Body of pancreas (tissue), 4 donors: ENCODE results near the gene IGSF23.

ENCODE experiments used
- POLR2A ChIP-seq, 3 donors: fragments of 450-650 bp; IDR thresholded peaks; one replicate each; pipeline ENCODE4 v1.6.1; 2016; ENCODE audit warnings: antibody characterized with exemption in 3 of 3, mild to moderate bottlenecking in 2 of 3
- TF ChIP-seq, protein P1 (sequence below), 7 experiments: fragments of 450-650 bp in 4 of 7; fragments of 200-600 bp in 3 of 7; sonication (generic) in 3 of 7; IDR thresholded peaks; one replicate each; pipeline ENCODE4 v1.5.1; 2016 to 2019; ENCODE audit warnings: antibody characterized with exemption in 7 of 7

DNA sequence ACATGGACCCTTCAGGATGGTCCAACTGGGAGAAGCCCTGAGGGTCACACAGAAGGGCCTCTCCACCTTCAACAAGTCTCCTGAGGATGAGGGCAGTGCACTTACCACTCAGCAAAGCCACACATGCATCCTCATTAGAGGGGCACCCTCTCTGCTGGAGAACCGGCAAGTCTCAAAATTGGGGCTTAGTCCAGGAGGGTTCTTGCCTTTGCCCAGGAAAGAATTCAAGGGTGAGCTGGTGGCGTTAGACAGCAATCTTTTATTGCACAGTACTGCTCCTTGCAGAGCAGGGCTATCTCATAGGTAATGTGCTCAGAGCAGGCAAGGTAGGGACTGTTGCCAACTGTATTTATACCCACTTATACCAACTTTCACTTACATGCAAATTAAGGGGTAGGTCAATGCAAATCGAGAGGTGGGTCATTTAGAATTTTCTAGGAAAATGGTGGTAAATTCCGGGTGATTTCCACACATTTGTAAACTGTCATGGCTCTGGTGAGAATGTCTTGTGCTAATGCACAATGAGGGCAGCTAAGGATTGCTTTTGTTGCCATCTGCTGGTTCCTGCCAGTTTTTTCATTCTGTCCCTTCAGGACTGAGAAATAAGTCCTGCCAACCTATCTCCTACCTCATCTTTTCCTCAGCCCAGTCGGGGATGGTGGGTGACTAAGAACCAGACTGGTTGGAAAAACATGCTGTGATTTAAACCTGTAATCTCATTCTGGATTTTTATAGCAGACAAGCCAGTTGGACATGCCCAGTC is 27.8 kb upstream of the IGSF23 start:
- TF ChIP-seq, protein P1, sequence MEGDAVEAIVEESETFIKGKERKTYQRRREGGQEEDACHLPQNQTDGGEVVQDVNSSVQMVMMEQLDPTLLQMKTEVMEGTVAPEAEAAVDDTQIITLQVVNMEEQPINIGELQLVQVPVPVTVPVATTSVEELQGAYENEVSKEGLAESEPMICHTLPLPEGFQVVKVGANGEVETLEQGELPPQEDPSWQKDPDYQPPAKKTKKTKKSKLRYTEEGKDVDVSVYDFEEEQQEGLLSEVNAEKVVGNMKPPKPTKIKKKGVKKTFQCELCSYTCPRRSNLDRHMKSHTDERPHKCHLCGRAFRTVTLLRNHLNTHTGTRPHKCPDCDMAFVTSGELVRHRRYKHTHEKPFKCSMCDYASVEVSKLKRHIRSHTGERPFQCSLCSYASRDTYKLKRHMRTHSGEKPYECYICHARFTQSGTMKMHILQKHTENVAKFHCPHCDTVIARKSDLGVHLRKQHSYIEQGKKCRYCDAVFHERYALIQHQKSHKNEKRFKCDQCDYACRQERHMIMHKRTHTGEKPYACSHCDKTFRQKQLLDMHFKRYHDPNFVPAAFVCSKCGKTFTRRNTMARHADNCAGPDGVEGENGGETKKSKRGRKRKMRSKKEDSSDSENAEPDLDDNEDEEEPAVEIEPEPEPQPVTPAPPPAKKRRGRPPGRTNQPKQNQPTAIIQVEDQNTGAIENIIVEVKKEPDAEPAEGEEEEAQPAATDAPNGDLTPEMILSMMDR (IDR thresholded peaks at IDR 0.05): no peak
- TF ChIP-seq POLR2A (IDR thresholded peaks at IDR 0.05): no peak
